Cardiac muscle cell (in vitro differentiated cells and primary cell): ENCODE measurements around the gene OPHN1. TPM values are rescaled to one million over a fixed set of nuclear protein-coding genes. Genes with fewer than 3 reads are reported as not detected.

Experiments used
- DNase-seq, 2 donors: peaks; one replicate each; pipeline versions ENCODE4 v3.0.0 to v3.0.0-alpha.2; 2010 to 2017; ENCODE audit warnings: low read depth in 1 of 2, low spot score in 1 of 2
- H3K27ac ChIP-seq: fragments of 200-600 bp; sonication (generic); 2 replicates; pipeline ENCODE4 v1.5.1; 2016
- H3K27me3 ChIP-seq: fragments of 200-600 bp; sonication (generic); 2 replicates; pipeline ENCODE4 v1.6.0; 2016; ENCODE audit warnings: control low read depth
- H3K36me3 ChIP-seq: fragments of 200-600 bp; sonication (generic); 2 replicates; pipeline ENCODE4 v1.5.1; 2016; ENCODE audit warnings: control low read depth
- H3K4me1 ChIP-seq: fragments of 200-600 bp; sonication (generic); 2 replicates; pipeline ENCODE4 v1.8.1; 2017; ENCODE audit warnings: low read depth, mild to moderate bottlenecking, mixed run types
- H3K4me3 ChIP-seq: fragments of 200-600 bp; sonication (generic); 2 replicates; pipeline ENCODE4 v1.5.1; 2016; ENCODE audit warnings: mild to moderate bottlenecking
- H3K9me3 ChIP-seq: fragments of 200-600 bp; sonication (generic); 2 replicates; pipeline ENCODE4 v1.5.1; 2017; ENCODE audit warnings: low read depth, mild to moderate bottlenecking, control low read depth
- polyA plus RNA-seq: library from polyadenylated mRNA; unstranded; fragments of >200 nt; fragmentation: Nextera tagmentation; extraction: Ambion mirVana; gene quantifications from 2 replicates; pipeline ENCODE4 v1.2.1, GENCODE V29; 2016
- total RNA-seq: library from RNA; depleted of rRNA; stranded (reverse); fragments of >200 nt; gene quantifications from 2 replicates; pipeline ENCODE4 v1.2.3, GENCODE V29; 2016
- TF ChIP-seq, protein P1 (sequence below): IDR thresholded peaks from 2 replicates; pipeline ENCODE4 v1.5.1; 2012; ENCODE audit warnings: low read depth, mild to moderate bottlenecking, low read length

Gene OPHN1
- total and polyA plus RNA-seq, 2 experiments from 2014 or later: 2.4 to 4.7 TPM

DNA sequence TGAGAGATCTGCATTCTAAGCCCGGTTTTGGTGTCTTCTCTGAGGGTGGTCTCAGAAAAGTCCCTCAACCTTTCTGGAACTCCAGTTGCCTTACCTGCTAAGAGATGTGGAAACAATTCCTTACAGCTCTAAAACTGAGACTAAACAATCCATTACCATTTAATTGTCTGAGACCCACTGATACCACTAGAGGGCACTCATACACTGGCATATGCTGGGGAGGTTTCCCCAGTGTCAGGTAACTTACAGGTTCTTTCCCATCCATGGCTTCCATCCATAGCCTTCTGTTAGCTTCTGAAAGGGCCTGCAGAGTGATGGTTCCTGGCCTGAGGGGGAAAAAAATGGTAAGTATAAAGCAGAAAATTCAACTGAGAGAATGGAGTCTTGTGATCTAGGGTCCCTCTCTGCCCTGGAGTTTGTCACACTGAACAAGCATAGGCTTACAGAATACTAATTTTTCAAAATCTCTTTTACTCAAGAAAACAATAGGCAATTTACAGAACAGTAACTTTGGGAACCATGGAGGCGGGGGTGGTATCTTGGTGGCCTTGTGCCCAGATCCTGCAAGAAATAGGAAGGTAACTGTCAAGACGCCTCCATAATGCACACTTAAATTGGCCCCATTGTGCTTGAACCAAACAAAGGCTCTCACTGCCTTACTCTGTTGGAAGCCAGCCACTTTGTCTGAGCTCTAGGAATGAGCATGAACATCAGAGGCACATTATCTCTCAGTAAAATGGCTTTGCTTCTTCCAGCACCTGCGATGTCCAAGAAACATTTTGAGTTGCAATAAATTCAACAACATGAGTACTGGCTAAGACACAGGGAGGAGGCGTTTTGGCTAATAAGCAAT, 236.1 kb downstream of the OPHN1 start:
- Histone ChIP-seq H3K27ac (no peak overlapping the region), H3K27me3 (no peaks in the 10 kb centered on the region)
- TF ChIP-seq, protein P1, sequence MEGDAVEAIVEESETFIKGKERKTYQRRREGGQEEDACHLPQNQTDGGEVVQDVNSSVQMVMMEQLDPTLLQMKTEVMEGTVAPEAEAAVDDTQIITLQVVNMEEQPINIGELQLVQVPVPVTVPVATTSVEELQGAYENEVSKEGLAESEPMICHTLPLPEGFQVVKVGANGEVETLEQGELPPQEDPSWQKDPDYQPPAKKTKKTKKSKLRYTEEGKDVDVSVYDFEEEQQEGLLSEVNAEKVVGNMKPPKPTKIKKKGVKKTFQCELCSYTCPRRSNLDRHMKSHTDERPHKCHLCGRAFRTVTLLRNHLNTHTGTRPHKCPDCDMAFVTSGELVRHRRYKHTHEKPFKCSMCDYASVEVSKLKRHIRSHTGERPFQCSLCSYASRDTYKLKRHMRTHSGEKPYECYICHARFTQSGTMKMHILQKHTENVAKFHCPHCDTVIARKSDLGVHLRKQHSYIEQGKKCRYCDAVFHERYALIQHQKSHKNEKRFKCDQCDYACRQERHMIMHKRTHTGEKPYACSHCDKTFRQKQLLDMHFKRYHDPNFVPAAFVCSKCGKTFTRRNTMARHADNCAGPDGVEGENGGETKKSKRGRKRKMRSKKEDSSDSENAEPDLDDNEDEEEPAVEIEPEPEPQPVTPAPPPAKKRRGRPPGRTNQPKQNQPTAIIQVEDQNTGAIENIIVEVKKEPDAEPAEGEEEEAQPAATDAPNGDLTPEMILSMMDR: peak; percentile 60

DNA sequence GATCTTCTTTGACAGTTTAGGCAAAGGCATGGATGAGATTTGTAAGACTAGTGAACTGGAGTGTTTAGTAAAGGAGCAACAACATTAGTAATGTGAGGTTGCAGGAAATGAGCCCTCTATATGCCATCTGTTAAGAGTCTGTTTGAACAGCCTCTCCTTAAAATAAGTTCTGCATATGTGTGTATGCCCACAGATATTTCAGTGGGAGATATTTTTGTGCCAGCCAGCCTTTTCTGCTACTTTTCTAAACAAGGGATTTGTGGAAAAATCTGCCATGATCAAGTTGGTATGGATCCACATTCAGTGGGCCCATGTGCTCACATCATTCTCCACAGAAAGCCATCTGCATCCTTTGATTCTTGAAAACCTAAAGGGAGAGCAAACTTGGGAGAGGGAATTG, 237.7 kb downstream of the OPHN1 start:
- Histone ChIP-seq H3K27ac (no peak overlapping the region), H3K9me3 (no peaks in the 10 kb centered on the region), H3K4me1 (no peaks in the 10 kb centered on the region), H3K27me3 (no peaks in the 10 kb centered on the region), H3K4me3 (no peak overlapping the region), H3K36me3 (no peaks in the 10 kb centered on the region)
- DNase-seq: no peak
- TF ChIP-seq, protein P1: no peak

More for the DNA sequence above, 236.1 kb downstream of the OPHN1 start:
- H3K4me3 ChIP-seq: no peak overlapping the region
- H3K9me3 ChIP-seq: no peaks in the 10 kb centered on the region
- H3K4me1 ChIP-seq: no peaks in the 10 kb centered on the region
- no peaks in the 10 kb centered on the region for H3K36me3 ChIP-seq
- DNase-seq: peak; percentile 63

DNA sequence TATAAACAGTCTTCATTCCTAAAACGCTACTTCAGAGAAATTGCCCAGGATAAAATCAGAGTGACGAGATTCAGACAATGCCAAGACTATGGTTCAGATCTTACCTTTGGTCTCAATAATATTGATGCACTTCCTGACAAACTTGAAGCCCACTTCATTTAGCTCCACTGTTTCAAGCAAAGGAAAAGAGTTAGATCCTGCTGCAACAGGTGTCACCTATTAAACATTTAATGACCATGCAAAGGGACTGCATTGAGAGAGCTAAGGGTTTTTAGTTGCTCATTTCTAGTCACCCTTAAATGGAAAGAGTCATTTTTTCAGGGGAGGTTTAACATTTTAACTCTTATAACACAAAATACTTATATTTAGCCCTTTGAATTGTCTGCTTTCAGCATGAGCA, 239.5 kb downstream of the OPHN1 start:
- DNase-seq: no peak
- H3K27ac ChIP-seq: no peak overlapping the region
- TF ChIP-seq, protein P1: no peak
- no peak overlapping the region for H3K4me3 ChIP-seq
- no peaks in the 10 kb centered on the region for H3K27me3 ChIP-seq
- H3K9me3 ChIP-seq: no peaks in the 10 kb centered on the region
- H3K4me1 ChIP-seq: no peaks in the 10 kb centered on the region
- no peaks in the 10 kb centered on the region for H3K36me3 ChIP-seq

DNA sequence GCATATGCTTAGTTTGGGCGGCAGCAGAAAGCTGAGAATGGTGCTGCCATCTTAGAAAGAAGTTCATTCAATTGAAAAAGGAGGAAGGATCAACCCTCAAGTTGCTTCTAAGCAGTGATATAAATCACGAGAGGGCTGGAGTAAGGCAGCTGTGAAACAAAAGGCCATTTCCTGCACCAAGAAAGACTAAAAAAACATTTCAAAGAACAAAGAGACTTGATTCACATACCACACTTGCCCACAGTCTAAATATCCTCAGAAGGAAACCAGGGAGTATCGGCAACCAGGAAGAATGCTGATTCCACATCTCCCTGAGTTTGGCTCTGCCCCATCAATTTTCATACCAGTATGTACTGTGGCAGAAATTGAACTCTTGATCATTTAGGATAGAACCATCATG, 240.1 kb downstream of the OPHN1 start:
- H3K4me1 ChIP-seq: no peaks in the 10 kb centered on the region
- DNase-seq: no peak
- no peaks in the 10 kb centered on the region for H3K36me3 ChIP-seq
- no peak overlapping the region for H3K4me3 ChIP-seq
- H3K9me3 ChIP-seq: no peaks in the 10 kb centered on the region
- no peak overlapping the region for H3K27ac ChIP-seq
- H3K27me3 ChIP-seq: no peaks in the 10 kb centered on the region
- TF ChIP-seq, protein P1: no peak

DNA sequence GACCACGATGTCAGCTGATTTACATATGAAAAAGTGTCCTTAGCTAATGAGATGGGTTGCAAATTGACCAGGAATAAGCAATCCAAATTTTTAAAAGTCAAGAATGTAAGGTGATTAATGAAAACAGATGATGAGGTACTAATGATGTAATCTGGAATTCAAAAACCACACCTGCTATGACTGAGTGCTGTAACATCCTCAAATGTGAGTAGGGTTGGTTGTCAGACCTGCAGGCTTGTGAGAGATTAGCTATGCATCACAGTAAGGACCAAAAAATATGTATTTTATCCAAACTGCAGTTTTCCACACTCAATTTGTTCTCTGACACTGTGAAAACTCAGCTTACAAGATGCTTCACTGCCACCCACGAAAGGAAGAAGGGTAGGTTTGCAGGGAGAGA, 242.5 kb downstream of the OPHN1 start:
- Histone ChIP-seq H3K9me3 (no peaks in the 10 kb centered on the region), H3K4me3 (no peak overlapping the region), H3K4me1 (no peaks in the 10 kb centered on the region), H3K27me3 (no peaks in the 10 kb centered on the region), H3K36me3 (no peaks in the 10 kb centered on the region), H3K27ac (no peak overlapping the region)
- TF ChIP-seq, protein P1: no peak
- no peak for DNase-seq
